ENCODE measurements around the gene CCR4. TPM values are rescaled to one million over a fixed set of nuclear protein-coding genes. Genes with fewer than 3 reads are reported as not detected.
"Not testable (repeated sequence)": the region's sequence is repeated elsewhere in the genome, so short reads cannot be mapped to it uniquely, and the experiment has no call there.

The CCR4 gene
- total RNA-seq (2014; rRNA removed; shearing (Covaris generic)), result not detected in 2 replicates
- not detected in 2 replicates for polyA plus RNA-seq (2014; cell fraction: nucleus; rRNA removed)

DNA sequence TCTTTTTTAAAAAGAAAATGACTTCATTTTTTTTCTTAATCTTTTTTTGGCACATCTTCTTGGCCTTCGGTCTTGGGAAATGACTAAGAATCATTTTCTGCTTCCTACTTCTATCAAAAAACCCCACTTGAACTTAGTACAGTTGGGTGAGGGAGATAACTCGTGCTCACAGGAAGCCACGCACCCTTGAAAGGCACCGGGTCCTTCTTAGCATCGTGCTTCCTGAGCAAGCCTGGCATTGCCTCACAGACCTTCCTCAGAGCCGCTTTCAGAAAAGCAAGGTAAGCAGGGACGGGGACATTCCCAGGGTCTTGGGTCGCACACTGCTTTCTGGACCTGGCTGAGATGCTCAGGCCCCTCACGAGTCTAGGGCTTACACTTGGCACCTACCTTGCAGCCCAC is at the start of gene CCR4:
TSS of gene CCR4 (plus strand) at position 235 of the 402 bp plus-strand sequence. CDS start 1,779 bp downstream, outside the sequence.
- no peak for DNase-seq (ENCODE audit: extremely low read depth, low read depth)

- not testable (repeated sequence) for DNase-seq (ENCODE audit: extremely low read depth, low read depth)
Measured at GRCh38 chr3:32902887-32903371, 48.5 kb upstream of the CCR4 start.

DNA sequence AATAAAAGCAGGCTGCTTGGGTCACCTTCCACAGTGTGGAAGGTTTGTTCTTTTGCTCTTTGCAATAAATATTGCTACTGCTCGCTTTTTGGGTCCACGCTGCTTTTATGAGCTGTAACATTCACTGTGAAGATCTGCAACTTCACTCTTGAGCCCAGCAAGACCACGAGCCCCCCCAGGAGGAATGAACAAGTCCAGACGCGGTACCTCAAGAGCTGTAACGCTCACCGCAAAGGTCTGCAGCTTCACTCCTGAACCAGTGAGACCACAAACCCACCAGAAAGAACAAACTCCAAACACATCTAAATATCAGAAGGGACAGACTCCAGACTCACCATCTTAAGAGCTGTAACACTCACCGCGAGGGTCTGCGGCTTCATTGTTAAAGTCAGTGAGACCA is 47.5 kb upstream of the CCR4 start:
- DNase-seq (ENCODE audit: extremely low read depth, low read depth), result no peak

GRCh38 chr3:32909999-32910398 is 41.4 kb upstream of the CCR4 start:
- no peak for DNase-seq (ENCODE audit: extremely low read depth, low read depth)

- no peak for DNase-seq (ENCODE audit: extremely low read depth, low read depth)
Measured at GRCh38 chr3:32910954-32911353, 40.5 kb upstream of the CCR4 start.

DNA sequence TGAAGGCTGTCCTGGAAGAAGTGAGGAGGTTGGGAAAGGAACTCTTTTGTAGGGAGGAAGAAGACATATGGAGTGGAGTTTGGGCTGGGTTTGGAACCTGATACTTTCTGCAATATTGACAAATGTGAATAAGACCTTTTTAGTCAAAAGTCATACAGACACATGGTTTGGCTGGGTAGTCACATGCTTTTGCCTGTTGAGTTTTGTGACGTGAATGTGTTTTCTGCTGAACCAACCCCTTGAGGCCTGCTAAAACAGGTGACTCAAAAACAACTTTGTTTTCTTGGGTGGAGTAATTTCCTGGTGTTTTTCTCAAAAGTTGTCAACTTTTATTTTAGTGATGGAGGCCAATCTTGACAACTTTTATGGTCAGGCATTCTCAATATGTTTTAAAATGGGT is 39.4 kb upstream of the CCR4 start:
- DNase-seq (ENCODE audit: extremely low read depth, low read depth), result no peak

- no peak for DNase-seq (ENCODE audit: extremely low read depth, low read depth)
Measured at GRCh38 chr3:32913790-32914446, 37.5 kb upstream of the CCR4 start.

- no peak for DNase-seq (ENCODE audit: extremely low read depth, low read depth)
Measured at GRCh38 chr3:32919920-32920319, 31.5 kb upstream of the CCR4 start.

- DNase-seq (ENCODE audit: extremely low read depth, low read depth), result no peak
Measured at GRCh38 chr3:32922078-32922477, 29.4 kb upstream of the CCR4 start.

- DNase-seq (ENCODE audit: extremely low read depth, low read depth), result no peak
Measured at GRCh38 chr3:32930161-32930560, 21.3 kb upstream of the CCR4 start.

DNA sequence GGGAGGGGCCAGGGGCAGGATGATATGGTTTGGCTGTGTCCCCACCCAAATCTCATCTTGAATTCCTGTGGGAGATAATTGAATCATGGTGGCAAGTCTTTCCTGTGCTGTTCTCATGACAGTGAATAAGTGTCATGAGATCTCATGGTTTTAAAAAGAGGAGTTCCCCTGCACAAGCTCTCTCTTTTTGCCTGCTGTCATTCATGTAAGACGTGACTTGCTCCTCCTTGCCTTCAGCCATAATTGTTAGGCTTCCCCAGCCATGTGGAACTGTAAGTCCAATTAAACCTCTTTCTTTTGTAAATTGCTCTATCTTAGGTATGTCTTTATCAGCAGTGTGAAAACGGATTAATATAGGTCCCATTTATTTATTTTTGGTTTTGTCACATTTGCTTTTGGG is 20.2 kb upstream of the CCR4 start:
- not testable (repeated sequence) for DNase-seq (ENCODE audit: extremely low read depth, low read depth)

- no peak for DNase-seq (ENCODE audit: extremely low read depth, low read depth)
Measured at GRCh38 chr3:32934150-32934742, 17.2 kb upstream of the CCR4 start.

- DNase-seq (ENCODE audit: extremely low read depth, low read depth), result no peak
Measured at GRCh38 chr3:32937331-32937730, 14.1 kb upstream of the CCR4 start.

DNA sequence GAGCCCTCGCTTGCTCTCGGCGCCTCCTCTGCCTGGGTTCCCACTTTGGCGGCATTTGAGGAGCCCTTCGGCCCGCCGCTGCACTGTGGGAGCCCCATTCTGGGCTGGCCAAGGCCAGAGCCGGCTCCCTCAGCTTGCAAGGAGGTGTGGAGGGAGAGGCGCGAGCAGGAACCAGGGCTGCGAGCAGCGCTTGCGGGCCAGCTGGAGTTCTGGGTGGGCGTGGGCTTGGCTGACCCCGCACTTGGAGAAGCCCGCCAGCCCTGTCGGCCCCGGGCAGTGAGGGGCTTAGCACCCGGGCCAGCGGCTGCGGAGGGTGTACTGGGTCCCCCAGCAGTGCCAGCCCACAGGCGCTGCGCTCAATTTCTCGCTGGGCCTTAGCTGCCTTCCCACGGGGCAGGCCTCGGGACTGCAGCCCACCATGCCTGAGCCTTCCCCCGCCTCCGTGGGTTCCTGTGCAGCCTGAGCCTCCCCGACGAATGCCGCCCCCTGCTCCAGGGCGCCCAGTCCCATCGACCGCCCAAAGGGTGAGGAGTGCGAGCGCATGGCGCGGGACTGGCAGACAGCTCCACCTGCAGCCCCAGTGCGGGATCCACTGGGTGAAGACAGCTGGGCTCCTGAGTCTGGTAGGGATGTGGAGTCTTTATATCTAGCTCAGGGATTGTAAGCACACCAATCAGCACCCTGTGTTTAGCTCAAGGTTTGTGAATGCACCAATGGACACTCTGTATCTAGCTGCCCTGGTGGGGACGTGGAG is 11.7 kb upstream of the CCR4 start:
- DNase-seq (ENCODE audit: extremely low read depth, low read depth), result not testable (repeated sequence)

GRCh38 chr3:32940726-32941125 is 10.7 kb upstream of the CCR4 start:
- no peak for DNase-seq (ENCODE audit: extremely low read depth, low read depth)

DNA sequence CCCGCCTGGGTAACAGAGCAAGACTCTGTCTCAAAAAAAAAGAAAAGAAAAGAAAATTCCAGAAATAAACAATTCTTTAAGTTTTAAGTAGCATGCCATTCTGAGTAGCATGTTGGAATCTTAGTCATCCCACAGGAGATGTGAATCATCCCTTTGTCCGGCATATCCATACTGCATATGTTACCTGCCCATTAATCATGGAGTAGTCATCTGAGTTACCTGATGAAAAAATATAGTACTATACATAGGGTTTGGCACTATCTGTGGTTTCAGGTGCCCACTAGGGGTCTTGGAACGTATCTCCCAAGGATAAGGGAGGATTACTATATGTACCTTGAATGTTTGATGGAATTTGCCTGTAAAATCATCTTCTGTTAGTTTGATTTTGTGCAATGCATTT is 6.3 kb upstream of the CCR4 start:
- no peak for DNase-seq (ENCODE audit: extremely low read depth, low read depth)

GRCh38 chr3:32945598-32945997 is 5.8 kb upstream of the CCR4 start:
- not testable (repeated sequence) for DNase-seq (ENCODE audit: extremely low read depth, low read depth)

DNA sequence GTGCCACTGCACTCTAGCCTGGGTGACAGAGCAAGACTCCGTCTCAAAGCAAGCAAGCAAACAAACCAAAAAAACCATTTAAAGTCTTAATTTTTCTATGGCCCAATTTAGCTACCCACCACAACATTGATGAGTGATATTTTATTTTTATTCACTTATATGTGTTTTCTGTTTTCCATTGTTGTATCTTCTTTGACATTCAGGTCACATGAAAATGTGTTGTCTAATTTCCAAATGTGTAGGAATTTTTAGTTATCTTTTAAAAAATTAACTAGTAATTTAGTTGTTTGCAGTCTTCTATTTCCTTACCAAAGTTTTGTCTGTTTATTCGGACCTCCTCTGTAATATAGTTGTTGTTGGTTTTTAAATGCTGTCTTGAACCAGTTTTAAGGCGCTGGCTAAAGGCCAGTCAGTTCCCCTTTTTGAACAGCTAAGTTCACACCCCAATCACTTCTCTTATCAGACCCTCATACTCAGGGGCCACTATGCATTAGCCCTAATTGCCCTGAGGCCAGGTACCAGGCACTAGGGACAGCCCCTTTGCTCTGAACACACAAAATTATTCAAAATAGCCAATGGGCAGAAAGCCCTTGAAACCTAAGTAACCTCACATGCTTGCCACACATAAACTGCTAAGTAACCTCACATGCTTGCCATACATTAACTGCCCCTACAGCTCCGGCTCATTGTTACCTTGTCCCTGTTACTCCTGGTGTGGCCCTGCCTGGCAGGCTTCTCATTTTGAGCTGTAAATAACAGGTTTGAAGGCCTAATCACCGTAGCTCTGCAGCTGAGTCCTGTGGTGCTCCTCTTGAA is 4.3 kb upstream of the CCR4 start:
- DNase-seq (ENCODE audit: extremely low read depth, low read depth), result no peak

DNA sequence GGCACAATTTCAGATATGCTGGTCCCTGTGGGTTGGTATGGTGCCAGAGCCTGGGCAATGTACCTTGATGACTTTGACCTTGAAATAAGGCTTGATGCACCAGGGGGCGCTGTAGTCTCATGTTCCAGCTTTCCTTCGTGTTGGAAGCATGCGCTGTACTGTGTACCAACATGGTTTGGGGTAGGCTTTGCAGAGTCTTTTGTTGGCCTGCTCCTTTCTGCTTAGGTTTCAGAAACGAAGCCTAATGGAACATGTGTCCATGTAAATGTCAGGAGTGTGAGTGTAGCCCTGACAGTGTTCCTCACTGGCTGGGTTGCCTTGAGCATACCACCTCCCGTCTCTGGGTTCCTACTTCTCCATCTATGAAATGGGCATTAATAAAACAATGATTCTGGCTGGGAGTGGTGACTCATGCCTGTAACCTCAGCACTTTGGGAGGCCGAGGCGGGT is 3.6 kb upstream of the CCR4 start:
- DNase-seq (ENCODE audit: extremely low read depth, low read depth), result peak; percentile 75

DNA sequence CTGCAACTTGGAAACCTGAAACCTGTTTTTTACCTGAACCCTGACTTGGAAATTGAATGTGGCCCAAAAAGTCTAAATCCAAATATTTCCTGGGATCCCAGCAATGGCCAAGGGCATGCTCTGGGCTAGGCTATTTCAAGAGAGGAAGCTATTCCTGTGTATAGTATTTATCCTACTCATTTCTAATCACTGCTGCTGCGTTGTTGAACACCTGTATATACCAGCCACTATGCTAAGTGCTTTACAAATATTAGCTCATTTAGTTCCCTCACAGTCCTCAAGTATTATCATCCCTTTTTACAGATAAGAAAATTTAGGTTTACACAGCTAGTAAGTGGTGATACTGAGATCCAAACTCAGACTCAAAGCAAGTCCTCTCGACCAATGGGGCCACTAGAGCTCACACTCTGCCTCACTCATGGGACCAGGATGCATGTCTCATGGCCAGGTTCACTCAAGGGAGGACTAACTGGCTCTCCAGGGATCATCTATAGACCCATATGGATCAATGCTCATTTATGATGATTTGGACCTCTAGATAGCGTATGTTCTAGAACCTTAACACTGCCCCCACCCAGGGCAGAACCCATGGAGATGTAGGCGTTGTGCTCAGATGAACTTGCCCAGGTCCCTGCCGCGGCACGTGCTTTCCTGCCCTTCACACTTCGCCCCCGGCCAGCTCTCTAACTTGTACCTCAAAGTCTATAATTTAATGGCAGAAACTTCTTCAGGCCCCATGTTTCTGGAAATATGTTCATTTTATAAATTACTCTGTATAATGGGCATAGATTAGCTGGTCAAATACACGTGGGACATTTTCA is 2.6 kb upstream of the CCR4 start:
- no peak for DNase-seq (ENCODE audit: extremely low read depth, low read depth)

All from NCI-H460 (cell line).